ENCODE measurements around the gene PGPEP1.
A peak's percentile ranks its signal among the peaks of the same experiment; 100 is the strongest.
"Not testable (repeated sequence)": the region's sequence is repeated elsewhere in the genome, so short reads cannot be mapped to it uniquely, and the experiment has no call there.

The PGPEP1 gene

DNA sequence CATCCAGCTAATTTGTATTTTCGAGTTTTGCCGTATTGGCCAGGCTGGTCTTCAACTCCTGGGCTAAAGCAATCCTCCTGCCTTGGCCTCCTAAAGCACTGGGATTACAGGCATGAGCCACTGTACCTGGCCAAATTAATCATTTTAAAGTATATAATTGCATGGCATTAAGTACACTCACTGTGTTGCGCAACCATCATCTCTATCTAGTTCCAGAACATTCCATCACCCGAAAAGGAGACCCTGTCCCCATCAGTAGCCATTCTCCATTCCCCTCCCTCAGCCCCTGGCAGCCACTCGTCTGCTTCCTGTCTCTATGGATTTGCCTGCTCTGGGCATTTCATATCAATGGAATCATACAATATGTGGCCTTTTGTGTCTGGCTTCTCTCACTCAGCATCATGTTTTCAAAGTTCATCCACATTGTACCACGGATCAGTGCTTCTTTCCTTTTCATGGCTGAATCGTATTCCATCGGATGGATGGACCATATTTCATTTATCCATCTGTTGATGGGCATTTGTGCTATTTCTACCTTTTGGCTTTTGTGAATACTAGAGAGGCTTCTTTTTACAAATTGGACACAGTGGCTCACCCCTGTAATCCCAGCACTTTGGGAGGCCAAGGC, 13.1 kb downstream of the PGPEP1 start:
- no CpG with 5 or more reads among the region's 8 CpGs for WGBS (ENCODE audit: extremely low coverage, insufficient coverage, insufficient read length)

GRCh38 chr19:18354743-18355142, 14.3 kb downstream of the PGPEP1 start:
- whole genome bisulfite sequencing (ENCODE audit: extremely low coverage, insufficient coverage, insufficient read length) = no CpG with 5 or more reads among the region's 7 CpGs
- not testable (repeated sequence) for H3K4ac ChIP-seq (ENCODE audit: low read depth, low read length)

More for the DNA sequence above, 13.1 kb downstream of the PGPEP1 start:
- no peak for DNase-seq
- H3K4ac ChIP-seq (ENCODE audit: low read depth, low read length) = no peak overlapping the region
- no peak overlapping the region for H3K4me3 ChIP-seq (ENCODE audit: low read depth, low read length)
- no peak overlapping the region for H3K27ac ChIP-seq (ENCODE audit: low read depth, low read length)
- no peak overlapping the region for H2AK5ac ChIP-seq (ENCODE audit: low read length)
- H2BK120ac ChIP-seq (ENCODE audit: insufficient read depth, low read length, poor library complexity) = no peak overlapping the region
- H4K12ac ChIP-seq (ENCODE audit: low read depth, low read length) = no peak overlapping the region
- peaks cover 10 to 15% of the 10 kb centered on the region in 2 experiments for H3K36me3 ChIP-seq (ENCODE audit: control insufficient read depth in 1 of 2, insufficient read depth in 2 of 2, low read length in 2 of 2)
- H2BK5ac ChIP-seq (ENCODE audit: low read depth, low read length, poor library complexity) = no peak overlapping the region
- H3K14ac ChIP-seq (ENCODE audit: low read length) = no peak overlapping the region
- H3K79me2 ChIP-seq (ENCODE audit: control insufficient read depth, insufficient read depth, low read length, poor library complexity) = no peaks in the 10 kb centered on the region
- H4K91ac ChIP-seq (ENCODE audit: low read depth, low read length) = no peak overlapping the region
- no peak overlapping the region for H2AFZ ChIP-seq (ENCODE audit: insufficient read depth, low read length, poor library complexity)
- no peaks in the 10 kb centered on the region for H3K4me1 ChIP-seq (ENCODE audit: control insufficient read depth in 1 of 2, insufficient read depth in 2 of 2, low read length in 2 of 2)
- no peak overlapping the region for H3K18ac ChIP-seq (ENCODE audit: low read length)
- H3K23ac ChIP-seq (ENCODE audit: low read length) = no peak overlapping the region
- no peak overlapping the region for H3K9ac ChIP-seq (ENCODE audit: low read length)
- no peak overlapping the region for H2BK12ac ChIP-seq (ENCODE audit: low read length)
- no peak overlapping the region for H3K4me2 ChIP-seq (ENCODE audit: low read length)
- no peaks in the 10 kb centered on the region for H3K79me1 ChIP-seq (ENCODE audit: low read length)
- H4K8ac ChIP-seq (ENCODE audit: low read depth, low read length) = no peak overlapping the region
- H3K9me3 ChIP-seq (ENCODE audit: insufficient read depth, low read depth, low read length) = peaks cover 4% of the 10 kb centered on the region
- no peaks in the 10 kb centered on the region for H3K27me3 ChIP-seq (ENCODE audit: insufficient read depth, low read length)

DNA sequence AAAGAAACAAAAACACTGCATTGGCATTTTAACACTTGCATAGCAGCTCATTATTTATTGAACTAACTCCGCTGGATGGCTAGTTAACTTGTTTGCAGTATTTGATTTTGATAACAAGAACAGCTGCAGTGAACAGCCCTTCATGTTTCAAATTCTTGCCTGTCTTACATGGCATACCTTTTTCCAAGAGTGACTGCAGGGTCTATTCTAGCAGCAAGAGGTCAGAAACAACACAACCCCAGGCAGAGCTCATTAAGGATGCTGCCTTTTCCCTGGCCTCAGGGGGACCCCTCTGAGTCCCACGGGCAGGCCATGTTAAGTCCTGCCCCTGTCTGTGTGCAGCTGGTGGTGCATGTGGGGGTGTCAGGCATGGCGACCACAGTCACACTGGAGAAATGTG, 16.6 kb downstream of the PGPEP1 start:
- Histone ChIP-seq H3K14ac (ENCODE audit: low read length) (no peak overlapping the region), H4K91ac (ENCODE audit: low read depth, low read length) (no peak overlapping the region), H3K9ac (ENCODE audit: low read length) (no peak overlapping the region), H3K4ac (ENCODE audit: low read depth, low read length) (no peak overlapping the region), H3K36me3 (ENCODE audit: control insufficient read depth in 1 of 2, insufficient read depth in 2 of 2, low read length in 2 of 2) (peaks cover 10 to 15% of the 10 kb centered on the region in 2 experiments), H3K27ac (ENCODE audit: low read depth, low read length) (no peak overlapping the region), H3K18ac (ENCODE audit: low read length) (no peak overlapping the region), H4K12ac (ENCODE audit: low read depth, low read length) (no peak overlapping the region), H3K9me3 (ENCODE audit: insufficient read depth, low read depth, low read length) (peaks cover 4% of the 10 kb centered on the region), H2AFZ (ENCODE audit: insufficient read depth, low read length, poor library complexity) (no peak overlapping the region), H2BK12ac (ENCODE audit: low read length) (no peak overlapping the region), H4K8ac (ENCODE audit: low read depth, low read length) (no peak overlapping the region), H2AK5ac (ENCODE audit: low read length) (no peak overlapping the region), H3K79me1 (ENCODE audit: low read length) (no peaks in the 10 kb centered on the region), H2BK120ac (ENCODE audit: insufficient read depth, low read length, poor library complexity) (no peak overlapping the region), H3K27me3 (ENCODE audit: insufficient read depth, low read length) (no peaks in the 10 kb centered on the region), H3K4me1 (ENCODE audit: control insufficient read depth in 1 of 2, insufficient read depth in 2 of 2, low read length in 2 of 2) (peaks cover 0 to 4% of the 10 kb centered on the region in 2 experiments), H3K23ac (ENCODE audit: low read length) (no peak overlapping the region), H3K79me2 (ENCODE audit: control insufficient read depth, insufficient read depth, low read length, poor library complexity) (no peaks in the 10 kb centered on the region), H2BK5ac (ENCODE audit: low read depth, low read length, poor library complexity) (no peak overlapping the region), H3K4me3 (ENCODE audit: low read depth, low read length) (no peak overlapping the region), H3K4me2 (ENCODE audit: low read length) (no peak overlapping the region)
- peak in 1 of 2 donors; percentile 60 for DNase-seq
- WGBS (ENCODE audit: extremely low coverage, insufficient coverage, insufficient read length) = no CpG with 5 or more reads among the region's 3 CpGs

More at GRCh38 chr19:18354743-18355142, 14.3 kb downstream of the PGPEP1 start:
- H3K27me3 ChIP-seq (ENCODE audit: insufficient read depth, low read length); H3K14ac ChIP-seq (ENCODE audit: low read length); H3K4me1 ChIP-seq (ENCODE audit: control insufficient read depth in 1 of 2, insufficient read depth in 2 of 2, low read length in 2 of 2); H3K23ac ChIP-seq (ENCODE audit: low read length); H2BK12ac ChIP-seq (ENCODE audit: low read length); H3K4me2 ChIP-seq (ENCODE audit: low read length); H3K79me2 ChIP-seq (ENCODE audit: control insufficient read depth, insufficient read depth, low read length, poor library complexity); H2AK5ac ChIP-seq (ENCODE audit: low read length); H3K27ac ChIP-seq (ENCODE audit: low read depth, low read length); DNase-seq; H3K9me3 ChIP-seq (ENCODE audit: insufficient read depth, low read depth, low read length); H4K8ac ChIP-seq (ENCODE audit: low read depth, low read length); H3K9ac ChIP-seq (ENCODE audit: low read length); H3K79me1 ChIP-seq (ENCODE audit: low read length); H3K18ac ChIP-seq (ENCODE audit: low read length); H2BK5ac ChIP-seq (ENCODE audit: low read depth, low read length, poor library complexity); H2BK120ac ChIP-seq (ENCODE audit: insufficient read depth, low read length, poor library complexity); H4K91ac ChIP-seq (ENCODE audit: low read depth, low read length); H3K4me3 ChIP-seq (ENCODE audit: low read depth, low read length); H2AFZ ChIP-seq (ENCODE audit: insufficient read depth, low read length, poor library complexity); H4K12ac ChIP-seq (ENCODE audit: low read depth, low read length): not testable (repeated sequence)
- H3K36me3 ChIP-seq (ENCODE audit: control insufficient read depth in 1 of 2, insufficient read depth in 2 of 2, low read length in 2 of 2) = peaks cover 10 to 15% of the 10 kb centered on the region in 2 experiments

DNA sequence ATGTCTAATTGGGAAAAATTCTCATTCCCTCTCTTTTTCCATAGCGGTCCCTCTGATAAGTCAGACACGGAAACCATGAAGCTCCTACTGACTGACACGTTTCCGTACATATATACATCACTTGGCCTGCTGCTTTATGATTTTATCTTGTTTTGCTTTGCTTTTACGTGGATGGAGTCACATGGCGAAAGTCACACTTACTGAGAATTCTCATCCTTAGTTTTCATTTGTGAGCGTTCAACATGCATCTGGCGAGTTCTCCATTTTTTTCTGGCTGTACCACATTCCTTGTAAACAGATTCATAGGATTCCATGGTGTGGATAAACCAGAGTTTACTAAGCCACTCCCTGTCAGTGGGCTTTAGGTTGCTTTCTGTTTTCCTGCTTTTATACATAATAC, 21.2 kb downstream of the PGPEP1 start:
- Histone ChIP-seq H2BK12ac (ENCODE audit: low read length) (no peak overlapping the region), H3K4me3 (ENCODE audit: low read depth, low read length) (no peak overlapping the region), H3K36me3 (ENCODE audit: control insufficient read depth in 1 of 2, insufficient read depth in 2 of 2, low read length in 2 of 2) (peaks cover 7 to 11% of the 10 kb centered on the region in 2 experiments), H3K14ac (ENCODE audit: low read length) (no peak overlapping the region), H3K4me1 (ENCODE audit: control insufficient read depth in 1 of 2, insufficient read depth in 2 of 2, low read length in 2 of 2) (peaks cover 18 to 21% of the 10 kb centered on the region in 2 experiments), H3K9me3 (ENCODE audit: insufficient read depth, low read depth, low read length) (peaks cover 6% of the 10 kb centered on the region), H3K18ac (ENCODE audit: low read length) (no peak overlapping the region), H3K9ac (ENCODE audit: low read length) (no peak overlapping the region), H2AK5ac (ENCODE audit: low read length) (no peak overlapping the region), H3K23ac (ENCODE audit: low read length) (no peak overlapping the region), H2BK5ac (ENCODE audit: low read depth, low read length, poor library complexity) (no peak overlapping the region), H4K91ac (ENCODE audit: low read depth, low read length) (no peak overlapping the region), H3K4me2 (ENCODE audit: low read length) (peak overlapping the region; percentile 7), H2AFZ (ENCODE audit: insufficient read depth, low read length, poor library complexity) (no peak overlapping the region), H2BK120ac (ENCODE audit: insufficient read depth, low read length, poor library complexity) (peak overlapping the region; percentile 24), H3K79me1 (ENCODE audit: low read length) (peaks cover 26% of the 10 kb centered on the region), H4K12ac (ENCODE audit: low read depth, low read length) (no peak overlapping the region), H4K8ac (ENCODE audit: low read depth, low read length) (no peak overlapping the region), H3K79me2 (ENCODE audit: control insufficient read depth, insufficient read depth, low read length, poor library complexity) (peaks cover 3% of the 10 kb centered on the region), H3K4ac (ENCODE audit: low read depth, low read length) (no peak overlapping the region), H3K27ac (ENCODE audit: low read depth, low read length) (peak overlapping the region; percentile 1), H3K27me3 (ENCODE audit: insufficient read depth, low read length) (no peaks in the 10 kb centered on the region)
- peak; percentile 88 to 98 for DNase-seq
- WGBS (ENCODE audit: extremely low coverage, insufficient coverage, insufficient read length) = no CpG with 5 or more reads among the region's 8 CpGs
